HuH-7.5 (cell line): ENCODE data around the gene ZNF789.

Experiments
- DNase-seq: peaks from one replicate; pipeline ENCODE4 v3.0.0; 2011; ENCODE audit warnings: low spot score

The ZNF789 gene

GRCh38 chr7:99504603-99505323, 32.1 kb downstream of the ZNF789 start, which contains the start of gene ZKSCAN5:
Gene ZKSCAN5 (plus strand): TSS chr7:99504662. CDS start chr7:99506045, 1,383 bp downstream.
- DNase-seq: peak; percentile 88

- no peak for DNase-seq
These were observed 32.6 kb downstream of the ZNF789 start for GRCh38 chr7:99505324-99505662.

- no peak for DNase-seq
These were observed 41.4 kb downstream of the ZNF789 start for GRCh38 chr7:99514050-99514449.

GRCh38 chr7:99521399-99521798, 48.7 kb downstream of the ZNF789 start:
- DNase-seq: no peak

- DNase-seq: no peak
These were observed 53.2 kb downstream of the ZNF789 start for GRCh38 chr7:99525713-99526440.

GRCh38 chr7:99531354-99531765, 58.7 kb downstream of the ZNF789 start:
- DNase-seq: no peak

GRCh38 chr7:99535667-99536066, 63.0 kb downstream of the ZNF789 start:
- DNase-seq: no peak
